GM21526 (cell line): ENCODE results near the gene TMEM108.

ENCODE experiments used
- ATAC-seq: cut with Tn5 transposase; IDR thresholded peaks from one replicate; pipeline ENCODE4 v1.9.1; 2021; ENCODE audit warnings: moderate library complexity; ENCODE audit not compliant: unreplicated experiment, low FRiP score

The TMEM108 gene

DNA sequence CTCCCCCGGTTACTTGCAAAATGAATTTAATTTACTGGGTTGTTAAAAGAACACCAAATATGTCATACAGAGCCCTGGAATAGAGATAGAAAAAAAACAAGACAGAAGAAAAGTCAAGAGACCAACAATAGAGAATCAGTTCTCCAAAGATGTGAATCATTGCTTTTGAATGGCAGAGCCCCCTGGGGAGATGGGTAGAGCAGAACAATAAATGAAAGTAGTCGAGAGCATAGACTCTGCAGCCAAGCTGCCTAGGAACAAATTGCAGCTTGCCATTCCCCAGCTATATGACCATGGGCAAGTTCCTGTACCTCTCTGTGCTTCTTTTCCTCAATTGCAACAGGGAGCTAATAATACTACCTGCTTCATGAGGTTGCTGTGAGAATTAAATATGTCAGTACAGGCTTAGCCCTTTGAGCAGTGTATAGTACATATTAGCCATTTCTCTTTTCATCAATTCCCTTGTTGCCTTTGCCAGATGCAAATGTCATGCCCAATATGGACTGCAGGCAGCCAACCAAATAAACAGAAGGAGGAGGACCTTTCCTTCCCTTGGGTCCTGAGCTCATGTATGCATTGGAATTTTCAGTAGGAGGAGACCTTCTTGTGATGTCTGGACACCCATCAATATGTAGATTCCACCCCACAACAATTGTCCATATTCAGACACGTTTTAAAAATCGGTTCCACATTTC is 336.7 kb downstream of the TMEM108 start:
- no peak for ATAC-seq

DNA sequence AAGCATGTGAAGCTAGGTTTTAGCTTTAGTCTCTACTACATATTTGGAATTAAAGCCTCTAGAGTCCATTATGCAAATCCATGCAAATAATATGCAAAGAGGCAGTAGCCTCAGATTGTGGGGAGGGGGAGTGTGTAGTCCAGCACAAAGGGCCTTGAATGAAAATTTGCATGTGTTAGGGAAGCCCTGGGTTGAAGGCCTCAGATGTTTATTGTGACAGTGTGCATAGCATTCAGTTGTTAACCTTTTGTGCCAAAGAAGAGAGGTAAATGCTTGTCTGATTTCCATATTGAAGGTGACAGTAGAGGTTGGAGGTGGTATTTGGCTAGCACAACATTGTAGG is 337.2 kb downstream of the TMEM108 start:
- no peak for ATAC-seq

DNA sequence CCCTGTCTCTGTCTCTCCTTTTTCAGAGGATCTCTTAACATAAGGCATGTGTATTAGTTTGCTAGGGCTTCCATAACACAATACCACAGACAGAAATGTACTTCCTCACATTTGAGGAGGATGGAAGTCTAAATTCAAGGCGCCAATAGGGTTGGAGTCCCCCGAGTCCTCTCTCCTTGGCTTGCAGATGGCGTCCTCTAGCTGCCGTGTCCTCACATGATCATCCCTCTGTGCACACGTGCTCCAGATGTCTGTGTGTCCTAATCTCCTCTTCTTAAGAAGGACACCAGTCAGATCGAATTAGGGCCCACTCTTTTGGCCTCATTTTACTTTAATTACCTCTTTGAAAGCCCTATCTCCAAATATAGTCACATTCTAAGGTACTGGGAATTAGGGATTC is 338.6 kb downstream of the TMEM108 start:
- no peak for ATAC-seq

DNA sequence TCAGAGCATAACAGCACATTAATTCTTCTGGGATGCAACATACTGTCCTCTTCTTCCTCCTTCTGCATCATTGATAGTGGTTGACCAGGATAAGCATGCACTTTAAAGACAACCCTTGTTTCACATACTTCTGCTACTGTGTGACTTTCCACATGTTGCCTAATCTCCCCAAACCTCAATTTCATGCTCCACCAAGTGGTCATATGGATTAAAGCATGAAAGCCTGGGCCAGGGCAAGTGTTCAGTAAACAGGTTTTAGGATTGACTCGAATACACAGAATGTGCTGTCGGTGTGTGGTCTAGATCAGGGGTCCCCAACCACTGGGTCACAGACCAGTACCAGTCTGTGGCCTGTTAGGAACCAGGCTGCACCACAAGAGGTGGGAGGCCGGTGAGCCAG is 339.2 kb downstream of the TMEM108 start:
- no peak for ATAC-seq

DNA sequence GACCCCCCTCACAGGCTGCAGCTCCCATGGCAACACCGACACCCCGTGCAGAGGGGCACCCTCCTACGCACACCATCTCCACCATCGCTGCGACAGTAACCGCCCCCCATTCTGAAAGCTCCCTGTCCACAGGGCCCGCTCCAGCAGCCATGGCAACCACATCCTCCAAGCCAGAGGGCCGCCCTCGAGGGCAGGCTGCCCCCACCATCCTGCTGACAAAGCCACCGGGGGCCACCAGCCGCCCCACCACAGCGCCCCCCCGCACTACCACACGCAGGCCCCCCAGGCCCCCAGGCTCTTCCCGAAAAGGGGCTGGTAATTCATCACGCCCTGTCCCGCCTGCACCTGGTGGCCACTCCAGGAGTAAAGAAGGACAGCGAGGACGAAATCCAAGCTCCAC is 341.7 kb downstream of the TMEM108 start:
- no peak for ATAC-seq

DNA sequence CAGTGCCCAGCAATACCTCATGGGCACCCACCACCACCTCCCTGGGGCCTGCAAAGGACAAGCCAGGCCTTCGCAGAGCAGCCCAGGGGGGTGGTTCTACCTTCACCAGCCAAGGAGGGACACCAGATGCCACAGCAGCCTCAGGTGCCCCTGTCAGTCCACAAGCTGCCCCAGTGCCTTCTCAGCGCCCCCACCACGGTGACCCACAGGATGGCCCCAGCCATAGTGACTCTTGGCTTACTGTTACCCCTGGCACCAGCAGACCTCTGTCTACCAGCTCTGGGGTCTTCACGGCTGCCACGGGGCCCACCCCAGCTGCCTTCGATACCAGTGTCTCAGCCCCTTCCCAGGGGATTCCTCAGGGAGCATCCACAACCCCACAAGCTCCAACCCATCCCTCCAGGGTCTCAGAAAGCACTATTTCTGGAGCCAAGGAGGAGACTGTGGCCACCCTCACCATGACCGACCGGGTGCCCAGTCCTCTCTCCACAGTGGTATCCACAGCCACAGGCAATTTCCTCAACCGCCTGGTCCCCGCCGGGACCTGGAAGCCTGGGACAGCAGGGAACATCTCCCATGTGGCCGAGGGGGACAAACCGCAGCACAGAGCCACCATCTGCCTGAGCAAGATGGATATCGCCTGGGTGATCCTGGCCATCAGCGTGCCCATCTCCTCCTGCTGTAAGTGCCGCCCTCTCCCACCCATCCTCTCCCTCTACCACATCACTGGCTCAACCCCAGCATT is 342.5 kb downstream of the TMEM108 start:
- no peak for ATAC-seq

DNA sequence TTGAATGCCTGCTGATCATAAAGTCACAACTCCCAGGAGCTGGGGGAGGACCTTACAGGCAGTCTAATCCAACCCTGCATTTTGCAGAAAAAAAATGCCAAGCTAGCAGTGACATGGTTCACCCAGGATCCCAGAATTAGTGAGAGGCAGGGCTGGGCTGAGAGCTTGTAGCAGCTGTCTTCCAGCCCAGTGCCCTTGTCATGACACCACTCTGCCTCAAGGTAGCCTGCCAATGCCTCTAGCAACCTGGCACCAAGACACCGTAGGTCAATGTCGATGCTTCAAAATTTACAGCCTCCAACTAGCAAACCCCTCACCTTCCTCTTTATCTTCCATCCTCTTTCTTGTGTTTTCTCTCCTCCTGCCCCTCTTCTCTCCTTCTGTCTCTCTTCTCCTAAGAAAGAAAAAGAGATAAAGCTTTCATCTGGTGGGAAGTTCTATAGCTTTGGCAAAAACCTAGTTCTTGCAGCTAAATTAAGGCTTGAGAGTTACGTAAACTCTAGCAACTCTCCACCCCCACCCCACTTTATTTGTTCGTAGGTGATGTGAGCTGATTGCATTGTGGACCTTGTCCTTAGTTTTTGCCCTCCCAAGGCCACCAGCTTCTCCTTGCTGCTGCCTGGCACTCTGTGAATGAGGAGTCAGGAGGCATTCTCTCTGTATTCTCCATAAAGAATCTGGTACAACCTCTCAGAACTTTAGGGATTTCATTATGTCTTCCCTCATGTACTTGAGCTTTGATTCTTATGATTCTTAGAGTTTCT is 343.3 kb downstream of the TMEM108 start:
- ATAC-seq: no peak

DNA sequence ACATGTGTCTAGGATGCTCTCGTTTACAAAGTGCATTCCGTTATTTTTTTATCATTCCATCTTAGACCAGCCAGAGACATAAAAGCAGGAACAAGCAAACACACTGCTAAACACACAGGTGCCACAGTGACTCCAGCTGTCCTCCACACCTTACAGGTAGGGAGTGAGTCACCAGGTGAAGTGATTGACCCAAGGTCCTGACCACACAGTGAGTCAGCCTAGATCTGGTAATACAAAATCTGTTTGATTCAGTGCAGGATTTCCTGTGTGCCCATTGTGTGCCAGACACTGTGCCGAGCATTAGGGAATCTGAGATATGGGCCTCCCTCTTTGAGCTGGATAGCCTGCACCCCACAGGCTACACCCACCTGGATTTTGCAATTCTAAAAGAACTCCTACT is 345.0 kb downstream of the TMEM108 start:
- ATAC-seq: no peak

DNA sequence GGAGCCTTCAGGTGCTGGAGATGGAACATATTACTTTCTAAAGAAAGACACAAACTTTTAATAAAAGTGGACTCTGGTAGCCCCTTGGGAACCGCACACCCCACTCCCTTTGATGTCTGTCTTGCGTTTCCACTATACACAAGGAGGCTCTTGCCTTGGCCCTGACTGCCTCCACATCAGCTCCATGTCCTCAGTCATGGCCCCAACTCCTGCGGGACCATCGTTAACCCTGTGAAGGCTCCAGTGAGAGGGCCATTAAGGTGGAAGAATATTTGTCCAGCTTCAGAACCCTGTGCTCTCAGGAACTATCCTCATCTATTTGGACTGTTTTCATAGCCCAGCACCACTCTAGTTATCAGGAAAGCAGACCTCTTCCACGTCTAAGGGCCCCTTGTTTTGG is 345.6 kb downstream of the TMEM108 start:
- no peak for ATAC-seq

DNA sequence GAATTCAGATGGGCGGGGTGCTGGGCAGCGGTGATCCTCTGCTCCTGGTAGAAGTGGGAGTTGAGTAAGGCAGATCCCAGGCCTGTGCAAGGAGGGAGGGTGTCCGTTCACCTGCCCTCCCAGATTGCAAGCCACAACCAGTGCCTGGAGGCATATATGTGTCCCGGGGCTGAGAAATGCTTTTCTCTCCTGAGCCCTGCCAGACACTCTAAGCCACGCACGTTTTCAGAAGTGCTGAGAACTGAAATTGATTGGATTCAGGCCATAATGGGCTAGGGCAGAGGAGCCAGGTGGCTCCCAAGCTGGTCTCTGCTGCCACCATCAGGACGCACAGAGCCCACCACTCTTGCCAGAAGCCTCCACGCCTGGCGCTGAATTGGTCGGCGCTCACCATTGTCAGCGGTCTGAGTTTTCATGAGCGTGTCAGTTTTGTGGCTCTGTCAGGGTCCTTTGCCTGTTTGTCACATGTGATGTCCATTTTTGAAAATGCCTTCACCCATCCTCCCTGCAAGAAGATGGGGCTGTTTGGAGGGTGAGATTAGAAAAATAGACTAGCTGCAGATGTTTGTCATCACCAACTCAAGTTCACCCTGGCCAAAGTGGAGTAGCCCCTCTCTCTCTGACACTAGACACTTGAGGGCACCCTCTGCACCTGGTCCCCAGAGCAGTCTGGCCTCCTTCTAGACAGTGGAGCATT is 346.3 kb downstream of the TMEM108 start:
- no peak for ATAC-seq

DNA sequence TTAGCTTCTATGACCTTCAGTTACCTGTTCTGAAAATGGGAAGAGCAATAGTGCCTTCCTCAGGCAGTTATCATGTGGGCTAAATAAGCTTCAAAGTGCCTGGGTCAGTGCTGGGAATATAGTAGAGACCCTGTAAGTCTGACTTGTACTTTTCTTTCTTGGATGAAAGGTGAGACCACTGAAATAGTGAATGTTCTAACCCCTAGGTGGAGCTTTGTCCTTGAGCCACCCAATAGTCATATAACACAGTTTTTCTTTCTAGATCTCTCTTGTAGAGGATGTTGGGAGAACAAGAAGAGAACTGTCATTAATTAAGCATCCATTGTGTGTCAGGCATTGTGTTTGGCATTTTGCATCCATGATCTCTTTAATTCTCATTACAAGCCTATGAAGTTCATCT is 348.7 kb downstream of the TMEM108 start:
- no peak for ATAC-seq

DNA sequence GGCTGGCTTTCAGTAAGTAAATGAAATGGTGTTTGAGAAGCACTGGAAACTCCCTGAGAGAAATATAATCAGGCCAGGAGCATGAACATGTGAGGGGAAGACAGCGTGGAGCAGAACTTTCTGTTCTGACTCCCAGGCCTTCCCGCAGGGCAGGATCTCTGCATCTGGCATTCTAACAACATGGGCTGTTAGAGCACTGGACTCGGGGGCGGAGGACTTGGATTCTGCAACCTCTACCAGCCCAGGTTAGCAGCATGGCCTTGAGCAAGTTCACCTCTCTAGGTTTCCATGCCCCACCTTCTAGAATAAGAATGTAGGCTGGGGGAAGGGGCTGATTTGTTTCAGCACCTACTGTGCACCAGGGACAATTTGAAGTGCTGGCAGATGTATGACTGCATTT is 349.1 kb downstream of the TMEM108 start:
- ATAC-seq: no peak

DNA sequence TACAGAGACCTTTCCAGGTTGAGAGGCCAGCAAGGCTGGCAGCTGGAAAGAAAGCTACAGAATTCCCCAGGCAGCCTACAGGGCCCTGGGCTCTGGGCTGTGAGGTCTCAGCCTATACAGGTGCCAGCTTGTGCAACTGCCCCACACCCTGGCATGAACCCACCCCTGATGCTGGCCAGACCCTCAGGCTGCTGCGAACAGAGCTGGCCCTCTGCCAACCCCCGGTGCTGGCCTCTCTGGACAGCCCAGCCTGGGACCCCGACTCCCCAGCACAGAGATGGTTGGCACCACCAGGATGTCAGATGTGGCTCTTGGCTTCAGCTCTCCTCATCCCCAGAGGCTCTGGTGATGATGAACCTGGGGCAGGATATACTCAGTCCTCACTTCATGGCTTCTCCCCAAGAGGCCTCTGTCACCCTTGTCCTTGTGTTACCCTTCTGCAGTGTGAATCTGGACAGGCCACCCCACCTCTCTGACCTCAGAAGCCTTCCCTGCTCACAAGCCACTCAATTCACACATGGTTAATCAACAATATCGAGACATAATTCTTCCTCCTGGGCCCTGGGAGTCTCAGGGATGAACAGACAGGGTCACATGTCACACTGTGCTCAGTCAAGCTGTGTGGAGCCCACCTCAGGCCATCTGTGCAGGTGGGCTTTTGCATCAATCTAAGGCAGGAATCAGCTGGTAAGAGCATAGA is 350.7 kb downstream of the TMEM108 start:
- no peak for ATAC-seq

DNA sequence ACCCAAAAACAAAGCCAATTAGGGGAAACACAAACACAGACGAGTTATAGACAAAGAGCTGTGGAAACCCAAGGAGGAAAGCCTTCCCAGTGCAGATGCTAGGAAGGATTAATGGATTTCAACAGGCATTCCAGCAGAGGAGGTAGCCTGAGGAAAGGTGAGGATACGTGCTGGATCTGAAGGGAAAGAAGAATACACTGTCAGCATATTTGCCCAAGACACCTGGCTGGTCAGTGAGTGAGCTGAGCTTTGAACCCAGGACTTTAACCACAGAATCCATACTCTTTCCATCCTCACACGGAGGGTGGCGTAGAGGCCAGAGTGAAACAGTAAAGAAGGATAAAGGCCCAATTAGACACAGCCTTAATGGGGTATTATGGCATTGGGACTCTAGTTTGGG is 352.5 kb downstream of the TMEM108 start:
- no peak for ATAC-seq

DNA sequence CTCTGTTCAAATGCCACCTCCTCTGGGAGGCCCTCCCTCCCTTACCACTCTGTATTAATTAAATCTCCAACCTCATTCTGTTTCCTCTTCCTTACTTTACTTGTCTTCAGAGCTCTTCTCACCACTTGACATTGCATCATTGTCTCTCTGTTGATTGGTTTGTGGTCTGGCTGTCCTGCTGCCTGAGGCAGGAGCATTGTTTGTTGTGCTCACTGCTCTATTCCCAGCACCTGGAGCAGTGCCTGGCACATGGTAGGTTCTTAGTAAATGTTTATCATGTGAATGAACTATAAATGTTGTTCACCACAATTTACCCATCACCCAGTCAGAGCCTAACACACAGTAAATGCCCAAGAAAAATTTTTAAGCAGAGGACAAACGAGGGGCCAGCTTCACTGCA is 355.0 kb downstream of the TMEM108 start:
- ATAC-seq: no peak

DNA sequence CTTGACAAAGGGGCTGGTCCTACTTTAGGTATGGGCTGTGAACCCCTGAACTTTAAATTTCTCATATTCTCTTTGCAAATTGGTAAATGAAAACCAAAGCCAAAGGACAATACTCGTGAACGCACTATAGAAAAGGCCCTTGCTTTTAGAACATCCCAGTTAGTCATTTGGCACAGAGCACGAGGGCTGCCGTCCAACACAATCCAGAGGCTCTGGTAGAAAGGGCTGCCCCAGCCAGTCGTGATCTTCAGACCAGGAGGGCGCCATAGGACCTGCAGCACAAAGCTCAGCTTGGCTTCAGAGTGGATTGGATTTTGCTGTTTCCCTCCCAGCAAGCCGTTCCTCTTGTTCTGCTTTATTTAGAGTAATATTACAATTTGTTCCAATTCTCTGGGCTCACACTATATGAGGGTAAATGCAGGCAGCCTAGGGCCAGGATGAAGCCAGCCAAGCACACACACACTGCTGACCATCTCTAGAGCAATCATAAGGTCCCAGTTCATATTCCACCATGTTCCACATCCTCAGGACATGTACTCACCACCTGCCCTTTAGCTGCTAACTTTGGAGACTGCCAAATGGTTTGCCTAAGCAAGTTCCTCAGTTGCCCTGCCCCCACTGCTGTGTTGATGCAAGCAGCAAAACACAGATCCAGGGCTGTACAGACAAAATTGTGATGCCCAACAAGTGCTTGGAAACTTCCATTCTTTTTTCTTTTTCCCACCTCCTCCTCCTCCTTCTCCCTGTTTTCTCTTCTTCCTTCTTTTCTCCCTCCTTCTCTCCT is 355.7 kb downstream of the TMEM108 start:
- no peak for ATAC-seq

DNA sequence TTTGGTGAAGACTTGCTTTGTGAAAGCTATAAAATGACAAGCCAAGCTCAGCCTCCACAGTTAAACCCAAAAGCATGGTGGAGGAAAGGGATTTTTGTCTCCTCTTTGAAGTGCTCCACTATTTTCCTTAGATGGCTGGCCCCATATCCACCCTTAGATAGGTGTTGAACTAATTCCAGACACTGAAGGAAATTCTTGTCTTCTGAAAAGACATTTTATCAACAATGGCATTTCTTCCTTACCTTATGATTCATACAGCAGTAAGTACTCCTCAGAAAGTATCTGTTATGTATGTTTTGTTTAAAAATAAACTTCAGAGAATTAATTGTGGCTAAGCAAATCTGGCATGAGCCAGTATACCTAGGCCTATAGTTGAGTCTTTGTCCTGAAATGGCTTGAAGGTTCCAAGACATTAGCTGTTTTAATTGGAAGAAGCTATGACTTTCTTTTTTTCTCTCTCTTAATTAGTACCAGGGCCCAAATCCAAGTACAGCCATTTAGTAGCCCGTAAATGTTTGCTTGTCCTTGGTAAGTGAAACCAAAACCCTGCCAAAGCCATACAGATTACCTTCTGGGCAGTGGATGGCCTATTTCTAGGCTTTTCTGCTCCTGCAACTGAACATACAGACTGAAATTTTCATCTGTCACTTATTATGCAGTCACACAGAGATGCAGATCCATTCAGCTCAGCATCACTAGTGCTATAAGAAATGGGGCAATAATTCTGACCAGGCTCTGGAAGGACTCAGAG is 356.5 kb downstream of the TMEM108 start:
- no peak for ATAC-seq

DNA sequence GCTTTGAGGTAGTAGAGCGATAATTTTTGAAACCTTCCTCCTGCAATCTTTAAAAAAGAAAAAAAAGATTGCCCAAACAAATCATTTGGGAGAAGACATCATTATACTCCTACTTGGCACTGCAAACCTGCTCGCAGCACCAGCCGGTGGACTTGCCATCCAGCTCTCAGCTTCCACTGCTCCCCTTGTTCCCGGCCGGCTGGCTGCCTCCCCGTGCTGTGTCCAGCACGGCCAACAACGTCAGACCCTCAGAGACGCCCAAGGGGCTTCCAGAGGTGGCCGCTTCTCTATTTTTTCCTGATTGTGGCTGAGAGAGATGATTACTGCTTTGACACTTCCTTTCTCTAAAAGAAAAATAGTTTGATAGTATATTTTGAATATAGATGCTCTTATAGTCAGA is 358.7 kb downstream of the TMEM108 start:
- ATAC-seq: no peak

DNA sequence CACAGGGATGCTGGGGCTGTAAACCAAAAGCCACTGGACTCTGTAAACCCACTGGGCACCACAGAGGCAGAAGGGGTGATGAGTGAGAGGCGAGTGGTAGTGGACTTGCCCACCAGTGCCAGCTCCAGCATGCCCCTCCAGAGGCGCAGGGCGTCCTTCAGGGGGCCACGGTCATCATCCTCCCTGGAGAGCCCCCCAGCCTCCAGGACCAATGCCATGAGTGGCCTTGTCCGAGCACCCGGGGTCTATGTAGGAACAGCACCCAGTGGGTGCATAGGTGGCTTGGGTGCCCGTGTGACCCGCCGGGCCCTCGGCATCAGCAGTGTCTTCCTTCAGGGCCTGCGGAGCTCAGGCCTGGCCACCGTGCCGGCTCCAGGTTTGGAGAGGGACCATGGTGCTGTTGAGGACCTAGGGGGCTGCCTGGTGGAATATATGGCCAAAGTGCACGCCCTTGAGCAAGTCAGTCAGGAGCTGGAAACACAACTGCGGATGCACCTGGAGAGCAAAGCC is 361.9 kb downstream of the TMEM108 start, which contains the start of gene BFSP2:
BFSP2 (plus strand) TSS at position 51 of the 510 bp plus-strand sequence; CDS start at position 79, 28 bp downstream.
- no peak for ATAC-seq
